Stimulated activated CD8-positive, alpha-beta memory T cell treated with anti-CD3 and anti-CD28 coated beads, Interleukin-7, amount 100 ng/mL, for 4 hours (primary cell): ENCODE results near the gene MAP4K1.
"Not testable (repeated sequence)": the region's sequence is repeated elsewhere in the genome, so short reads cannot be mapped to it uniquely, and the experiment has no call there.

Experiments
- DNase-seq, 2 donors: peaks; one replicate each; pipeline ENCODE4 v3.0.0-alpha.2; 2020; ENCODE audit warnings: low read depth in 2 of 2

The MAP4K1 gene

GRCh38 chr19:38569368-38569983 is 48.3 kb downstream of the MAP4K1 start:
- no peak for DNase-seq

DNA sequence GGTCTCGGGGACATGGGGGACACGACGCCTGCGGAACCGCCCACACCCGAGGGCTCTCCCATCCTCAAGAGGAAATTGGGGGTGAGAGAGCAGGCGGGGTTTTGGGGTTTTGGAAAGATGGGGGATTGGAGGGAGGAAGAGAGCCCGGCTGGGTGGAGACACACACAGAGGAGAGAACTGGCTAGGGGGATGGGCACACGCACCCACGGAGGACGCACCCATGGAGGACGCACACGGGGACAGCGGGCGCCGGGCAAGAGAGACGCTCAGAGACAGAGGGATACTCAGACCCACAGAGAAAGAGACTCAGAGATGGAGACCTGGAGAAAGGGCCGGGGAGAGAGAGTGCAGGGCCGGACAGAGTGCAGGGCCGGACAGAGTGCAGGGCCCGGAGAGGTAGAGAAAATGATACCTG is 52.1 kb downstream of the MAP4K1 start:
- no peak for DNase-seq

GRCh38 chr19:38564981-38565690 is 52.6 kb downstream of the MAP4K1 start:
- DNase-seq: peak in 1 of 2 donors; percentile 6

DNA sequence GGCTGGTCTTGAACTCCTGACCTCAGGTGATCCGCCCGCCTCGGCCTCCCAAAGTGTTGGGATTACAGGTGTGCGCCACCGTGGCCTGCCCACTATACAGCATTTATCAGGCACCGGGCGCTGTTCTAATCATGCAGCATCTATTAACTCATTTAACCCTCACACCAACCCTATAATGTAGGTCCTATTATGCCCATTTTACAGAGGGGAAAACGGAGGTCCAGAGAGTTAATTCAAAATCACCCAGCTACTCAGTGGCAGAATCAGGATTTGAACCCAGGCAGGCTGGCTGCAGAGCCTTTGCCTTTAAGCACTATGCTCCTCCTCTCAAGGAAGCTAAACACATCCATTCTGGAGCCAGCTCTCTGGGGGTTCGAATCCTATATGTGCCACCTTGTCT is 54.3 kb downstream of the MAP4K1 start:
- no peak for DNase-seq

DNA sequence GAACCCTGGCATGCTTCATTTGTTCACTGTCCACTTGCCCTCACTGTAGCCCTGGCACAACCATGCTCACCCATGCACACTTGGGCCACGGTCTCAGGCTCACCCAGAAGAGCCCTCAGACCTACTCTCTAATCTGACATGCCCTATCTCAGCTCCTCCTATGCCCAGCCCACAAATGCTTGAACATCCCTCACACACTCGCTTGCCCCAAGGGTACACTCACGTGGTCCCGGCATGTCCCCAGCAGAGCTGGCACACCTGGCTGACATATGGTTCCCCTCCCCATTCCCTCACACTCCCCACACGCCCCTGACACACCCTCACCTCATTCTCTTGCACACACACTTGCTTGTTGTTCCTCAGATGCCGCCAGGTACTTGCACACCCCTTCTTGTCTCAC is 55.7 kb downstream of the MAP4K1 start:
- DNase-seq: no peak

DNA sequence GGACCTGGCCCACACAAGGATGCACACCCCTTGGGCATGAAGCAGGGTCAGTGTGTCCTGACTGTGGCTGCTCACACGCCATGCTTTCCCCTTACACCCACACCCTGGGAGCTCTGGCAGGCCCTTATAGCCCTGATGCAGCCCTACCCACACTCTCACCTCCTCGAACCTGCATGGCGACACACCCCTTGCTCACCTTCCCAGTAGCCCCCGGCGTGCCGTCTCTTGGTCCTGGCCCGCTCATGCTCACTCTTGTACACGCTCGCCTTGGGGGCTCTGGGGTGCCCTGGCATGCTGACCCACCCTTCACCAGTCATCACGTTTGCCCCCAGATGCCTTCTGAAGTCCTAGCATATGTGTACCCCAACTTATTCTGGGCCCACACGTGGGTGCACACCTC is 56.1 kb downstream of the MAP4K1 start:
- no peak for DNase-seq

DNA sequence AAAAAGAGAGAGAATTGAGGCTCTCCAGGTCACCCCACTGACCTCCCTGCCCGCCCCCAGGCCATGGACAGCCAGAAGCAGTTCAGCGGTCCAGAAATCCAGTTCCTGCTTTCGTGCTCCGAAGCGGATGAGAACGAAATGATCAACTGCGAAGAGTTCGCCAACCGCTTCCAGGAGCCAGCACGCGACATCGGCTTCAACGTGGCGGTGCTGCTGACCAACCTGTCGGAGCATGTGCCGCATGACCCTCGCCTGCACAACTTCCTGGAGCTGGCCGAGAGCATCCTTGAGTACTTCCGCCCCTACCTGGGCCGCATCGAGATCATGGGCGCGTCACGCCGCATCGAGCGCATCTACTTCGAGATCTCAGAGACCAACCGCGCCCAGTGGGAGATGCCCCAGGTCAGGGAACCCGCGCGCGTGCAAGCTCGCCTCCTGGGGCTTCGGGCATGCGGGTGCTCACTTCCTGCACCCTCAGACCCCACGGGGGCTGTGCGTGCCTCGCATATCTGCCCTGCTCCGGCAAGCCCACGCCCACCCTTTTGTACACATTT is 56.6 kb downstream of the MAP4K1 start:
- DNase-seq: no peak

DNA sequence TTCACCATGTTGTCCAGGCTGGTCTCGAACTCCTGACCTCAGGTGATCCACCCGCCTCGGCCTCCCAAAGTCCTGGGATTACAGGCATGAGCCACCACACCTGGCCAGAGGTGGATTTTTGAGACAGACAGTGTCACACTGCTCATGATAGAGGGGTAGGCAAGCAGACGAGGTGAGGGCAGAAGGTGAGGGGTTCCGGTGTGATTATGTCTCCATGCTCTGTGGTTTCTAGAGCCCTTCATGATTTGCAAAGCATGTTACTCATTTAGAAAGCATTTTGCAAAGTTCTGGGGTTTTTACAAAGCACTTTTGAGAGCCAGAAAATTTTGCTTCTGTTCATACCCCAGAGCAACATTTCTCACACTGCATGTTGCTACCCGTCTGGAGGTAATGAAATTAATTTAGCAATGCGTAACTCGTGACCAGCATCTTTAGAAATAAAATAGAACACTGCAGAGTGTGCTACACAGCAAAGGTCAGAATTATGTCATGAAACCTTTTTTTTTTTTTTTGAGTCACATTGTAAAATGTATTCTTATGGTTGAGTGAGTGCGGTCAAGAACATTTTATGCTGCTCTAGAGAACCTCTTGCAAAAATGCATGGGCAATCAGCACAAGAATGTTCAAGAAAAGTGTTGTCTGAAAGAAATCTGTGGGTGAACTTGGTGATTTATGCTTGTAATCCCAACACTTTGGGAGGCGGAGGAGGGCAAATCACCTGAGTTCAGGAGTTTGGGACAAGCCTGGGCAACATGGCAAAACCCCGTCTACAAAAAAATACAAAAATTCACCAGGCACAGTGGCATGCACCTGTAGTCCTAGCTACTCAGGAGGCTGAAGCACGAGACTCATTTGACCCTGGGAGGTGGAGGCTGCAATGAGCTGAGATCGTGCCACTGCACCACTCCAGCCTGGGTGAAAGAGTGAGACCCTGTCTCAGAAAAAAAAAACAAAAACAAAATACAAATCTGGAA is 58.0 kb downstream of the MAP4K1 start:
- DNase-seq: no peak

DNA sequence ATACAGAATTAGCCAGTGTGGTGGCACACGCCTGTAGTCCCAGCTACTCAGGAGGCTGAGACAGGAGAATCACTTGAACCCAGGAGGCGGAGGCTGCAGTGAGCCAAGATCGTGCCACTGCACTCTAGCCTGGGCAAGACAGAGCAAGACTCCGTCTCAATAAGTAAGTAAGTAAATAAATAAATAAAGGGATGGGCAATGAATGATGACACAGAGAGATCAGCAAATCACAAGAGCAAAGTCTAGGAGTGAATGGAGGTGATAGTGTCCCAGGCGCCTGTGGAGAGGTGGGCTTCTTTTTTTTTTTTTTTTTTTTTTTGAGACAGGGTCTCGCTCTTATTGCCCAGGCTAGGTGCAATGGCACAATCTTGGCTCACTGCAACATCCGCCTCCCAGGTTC is 58.8 kb downstream of the MAP4K1 start:
- not testable (repeated sequence) for DNase-seq

DNA sequence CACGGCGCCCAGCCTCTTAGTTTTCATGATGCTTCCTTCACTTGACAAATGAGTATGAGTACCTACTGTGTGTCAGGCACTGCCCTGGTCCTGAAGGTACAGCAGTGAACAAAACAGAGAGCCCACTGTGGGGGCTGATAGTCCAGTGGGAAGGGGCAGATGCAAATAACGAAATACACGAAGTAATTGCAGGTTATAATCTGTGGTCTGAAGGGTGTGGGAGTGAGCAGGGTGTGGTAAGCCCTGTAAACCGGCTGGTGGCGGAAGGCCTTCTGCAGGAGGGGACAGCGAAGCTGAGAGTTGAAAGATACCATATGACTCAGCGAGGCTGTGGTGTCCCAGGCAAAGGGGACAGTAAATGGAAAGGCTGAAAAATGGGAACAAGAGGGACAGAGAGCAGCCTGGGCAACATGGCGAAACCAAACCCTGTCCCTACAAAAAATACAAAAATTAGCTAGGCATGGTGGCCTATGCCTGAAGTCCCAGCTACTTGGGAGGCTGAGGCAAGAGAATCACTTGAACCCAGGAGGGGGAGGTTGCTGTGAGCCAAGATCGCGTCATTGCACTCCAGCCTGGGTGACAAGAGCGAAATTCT is 60.5 kb downstream of the MAP4K1 start:
- peak in 1 of 2 donors; percentile 16 for DNase-seq

GRCh38 chr19:38556521-38557174 is 61.1 kb downstream of the MAP4K1 start:
- DNase-seq: no peak

DNA sequence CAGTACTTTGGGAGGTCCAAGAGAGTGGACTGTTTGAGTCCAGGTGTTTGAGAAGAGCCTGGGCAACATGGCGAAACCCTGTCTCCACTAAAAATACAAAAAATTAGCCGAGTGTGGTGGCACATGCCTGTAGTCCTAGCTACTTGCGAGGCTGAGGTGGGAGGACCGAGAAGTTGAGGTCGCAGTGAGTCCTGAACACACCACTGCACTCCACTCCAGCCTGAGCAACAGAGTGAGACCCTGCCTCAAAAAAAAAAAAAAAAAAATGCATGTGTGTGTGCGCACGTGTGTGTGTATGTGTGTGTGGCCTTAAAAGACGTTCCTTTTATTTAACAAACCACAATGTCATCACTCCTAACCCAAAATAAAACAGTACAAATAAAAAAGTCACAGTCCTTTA is 62.6 kb downstream of the MAP4K1 start:
- DNase-seq: no peak

DNA sequence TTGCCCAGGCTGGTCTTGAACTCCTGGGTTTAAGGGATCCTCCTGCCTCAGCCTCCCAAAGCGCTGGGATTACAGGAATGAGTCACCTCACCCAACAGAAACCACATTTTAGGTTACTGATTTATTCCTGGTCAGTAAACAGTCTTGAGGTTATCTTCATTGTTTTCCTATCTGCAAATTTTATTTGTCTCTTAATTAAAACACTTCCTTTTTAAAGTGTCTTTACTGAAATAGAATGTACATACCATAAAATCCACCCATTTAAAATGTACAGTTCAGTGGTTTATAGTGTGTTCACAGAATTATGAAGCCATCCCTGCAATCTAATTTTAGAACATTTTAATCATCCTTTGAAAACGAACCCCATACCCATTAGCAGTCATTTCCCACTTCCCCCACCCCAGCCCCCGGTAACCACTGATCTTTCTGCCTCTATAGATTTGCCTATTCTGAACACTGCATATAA is 63.0 kb downstream of the MAP4K1 start:
- DNase-seq: no peak

DNA sequence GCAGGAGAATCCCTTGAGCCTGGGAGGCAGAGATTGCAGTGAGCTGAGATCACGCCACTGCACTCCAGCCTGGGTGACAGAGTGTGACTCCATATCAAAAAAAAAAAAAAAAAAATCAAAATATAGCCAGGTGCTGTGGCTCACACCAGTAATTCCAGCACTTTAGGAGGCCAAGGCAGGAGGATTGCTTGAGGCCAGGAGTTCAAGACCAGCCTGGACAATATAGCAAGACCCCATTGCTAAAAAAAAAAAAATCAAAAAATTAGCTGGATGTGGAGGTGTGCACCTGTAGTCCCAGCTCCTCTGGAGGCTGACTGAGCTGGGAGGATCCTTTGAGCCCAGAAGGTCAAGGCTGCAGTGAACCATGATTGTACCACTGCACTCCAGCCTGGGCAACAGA is 64.5 kb downstream of the MAP4K1 start:
- not testable (repeated sequence) for DNase-seq

DNA sequence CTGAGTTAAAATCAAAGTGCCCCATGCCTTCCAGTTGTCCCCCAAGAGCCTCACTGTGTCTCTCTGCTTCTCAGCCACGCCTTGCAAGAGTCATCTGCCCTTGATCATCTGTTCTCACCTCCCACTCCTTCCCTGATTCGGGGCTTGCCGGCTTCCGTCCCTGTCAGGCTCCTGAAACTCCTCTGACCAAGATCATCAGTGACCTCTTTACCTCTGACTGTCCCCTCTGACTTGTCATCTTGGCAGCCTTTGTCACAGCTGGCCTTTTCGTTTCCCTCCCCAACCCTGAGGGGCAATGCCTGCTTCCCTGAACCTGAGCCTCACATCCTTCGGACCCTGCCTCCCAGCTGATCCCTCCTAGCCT is 66.3 kb downstream of the MAP4K1 start:
- peak in 1 of 2 donors; percentile 39 for DNase-seq

GRCh38 chr19:38550376-38550775 is 67.4 kb downstream of the MAP4K1 start:
- no peak for DNase-seq

GRCh38 chr19:38549942-38550341 is 67.8 kb downstream of the MAP4K1 start:
- no peak for DNase-seq

GRCh38 chr19:38549061-38549460 is 68.7 kb downstream of the MAP4K1 start:
- no peak for DNase-seq

DNA sequence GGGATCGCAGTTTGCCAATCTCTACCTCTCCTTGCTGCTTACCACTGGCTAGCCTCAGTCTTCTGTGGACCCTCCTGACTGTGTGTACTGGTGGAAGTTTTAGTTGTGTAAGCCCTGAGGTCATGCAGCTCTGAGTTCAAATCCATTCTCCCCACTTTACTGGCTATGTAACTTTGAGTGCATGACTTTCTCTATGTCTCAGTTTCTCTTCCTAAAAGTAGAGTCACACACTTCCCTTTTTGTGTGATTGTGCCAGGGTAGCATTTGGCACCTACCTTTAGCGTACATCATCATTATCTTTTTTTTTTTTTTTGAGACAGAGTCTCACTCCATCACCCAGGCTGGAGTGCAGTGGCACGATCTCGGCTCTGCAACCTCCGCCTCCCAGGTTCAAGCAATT is 70.3 kb downstream of the MAP4K1 start:
- no peak for DNase-seq

GRCh38 chr19:38545596-38545995 is 72.2 kb downstream of the MAP4K1 start:
- no peak for DNase-seq
